Loucy (cell line): ENCODE measurements around the gene ROR1.

ENCODE experiments used
- H2AFZ ChIP-seq: fragments of 200-600 bp; sonication (generic); 2 replicates; pipeline ENCODE4 v1.6.0; 2016; ENCODE audit warnings: antibody characterized with exemption, mild to moderate bottlenecking, low read length, moderate library complexity
- H3F3A ChIP-seq: fragments of 200-600 bp; 2 replicates; pipeline ENCODE4 v1.6.0; 2016; ENCODE audit warnings: antibody characterized with exemption, low read depth, mild to moderate bottlenecking
- H3K27me3 ChIP-seq: fragments of 200-600 bp; sonication (generic); 2 replicates; pipeline ENCODE4 v1.6.1; 2014; ENCODE audit warnings: low read length, mild to moderate bottlenecking; ENCODE audit not compliant: insufficient read depth, poor library complexity, severe bottlenecking
- H3K36me3 ChIP-seq: fragments of 200-600 bp; sonication (generic); 2 replicates; pipeline ENCODE4 v1.6.1; 2016; ENCODE audit warnings: low read length; ENCODE audit not compliant: insufficient read depth
- H3K4me1 ChIP-seq: fragments of 200-600 bp; sonication (generic); 2 replicates; pipeline ENCODE4 v1.5.1; 2014; ENCODE audit warnings: low read length, mild to moderate bottlenecking; ENCODE audit not compliant: insufficient read depth, poor library complexity, severe bottlenecking
- H3K4me2 ChIP-seq: fragments of 200-600 bp; sonication (generic); 2 replicates; pipeline ENCODE4 v1.6.0; 2014; ENCODE audit warnings: antibody characterized with exemption, low read length, low read depth, mild to moderate bottlenecking; ENCODE audit not compliant: poor library complexity, severe bottlenecking
- H3K4me3 ChIP-seq: fragments of 200-600 bp; sonication (generic); 2 replicates; pipeline ENCODE4 v1.5.1; 2014; ENCODE audit warnings: low read length, mild to moderate bottlenecking, mixed read lengths; ENCODE audit not compliant: poor library complexity, severe bottlenecking
- H3K79me2 ChIP-seq: fragments of 200-600 bp; sonication (generic); 2 replicates; pipeline ENCODE4 v1.6.1; 2014; ENCODE audit warnings: low read length; ENCODE audit not compliant: insufficient read depth
- H3K9ac ChIP-seq: fragments of 200-600 bp; sonication (generic); 2 replicates; pipeline ENCODE4 v1.6.0; 2014; ENCODE audit warnings: mild to moderate bottlenecking, low read depth, low read length, moderate library complexity; ENCODE audit not compliant: poor library complexity, severe bottlenecking
- H3K9me2 ChIP-seq: fragments of 200-600 bp; sonication (generic); replicated peaks from 2 replicates; pipeline ENCODE4 v1.6.1; 2016; ENCODE audit warnings: low read depth, low read length, mixed read lengths
- H3K9me3 ChIP-seq: fragments of 200-600 bp; sonication (generic); 2 replicates; pipeline ENCODE4 v1.6.1; 2014; ENCODE audit warnings: mild to moderate bottlenecking, antibody characterized with exemption, low read length, low read depth; ENCODE audit not compliant: insufficient read depth
- H4K20me1 ChIP-seq: fragments of 200-600 bp; sonication (generic); 2 replicates; pipeline ENCODE4 v1.6.0; 2014; ENCODE audit warnings: antibody characterized with exemption, low read length, mild to moderate bottlenecking; ENCODE audit not compliant: insufficient read depth, poor library complexity, severe bottlenecking
- CTCF ChIP-seq: fragments of 200-600 bp; sonication (generic); conservative IDR thresholded peaks from 2 replicates; pipeline ENCODE4 v1.5.1; 2014; ENCODE audit warnings: mild to moderate bottlenecking, antibody characterized with exemption, low read length
- EZH2phosphoT487 ChIP-seq: fragments of 200-600 bp; IDR thresholded peaks from 2 replicates; pipeline ENCODE4 v1.6.1; 2018; ENCODE audit warnings: antibody characterized with exemption, mild to moderate bottlenecking, moderate library complexity, borderline replicate concordance

Gene ROR1

GRCh38 chr1:63898428-63899196 is 124.8 kb downstream of the ROR1 start:
- Histone ChIP-seq H3K4me1 (peaks cover under 1% of the 10 kb centered on the region), H3K79me2 (no peaks in the 10 kb centered on the region), H4K20me1 (no peaks in the 10 kb centered on the region), H2AFZ (no peak overlapping the region), H3K9ac (no peak overlapping the region), H3K9me3 (no peaks in the 10 kb centered on the region), H3K9me2 (no peaks in the 10 kb centered on the region), H3K4me3 (no peak overlapping the region), H3K27me3 (no peaks in the 10 kb centered on the region), H3F3A (no peaks in the 10 kb centered on the region), H3K4me2 (no peak overlapping the region), H3K36me3 (no peaks in the 10 kb centered on the region)
- TF ChIP-seq CTCF = no peak
- no peak for TF ChIP-seq EZH2phosphoT487

- no peaks in the 10 kb centered on the region for H3K9me3 ChIP-seq
- TF ChIP-seq CTCF (no peak), EZH2phosphoT487 (no peak)
- H3K9ac ChIP-seq = no peak overlapping the region
- H3K36me3 ChIP-seq = no peaks in the 10 kb centered on the region
- no peak overlapping the region for H3K4me3 ChIP-seq
- no peaks in the 10 kb centered on the region for H4K20me1 ChIP-seq
- H2AFZ ChIP-seq = no peak overlapping the region
- H3K4me2 ChIP-seq = no peak overlapping the region
- no peaks in the 10 kb centered on the region for H3K79me2 ChIP-seq
- H3K4me1 ChIP-seq = no peaks in the 10 kb centered on the region
- H3K27me3 ChIP-seq = no peaks in the 10 kb centered on the region
- no peaks in the 10 kb centered on the region for H3F3A ChIP-seq
- no peaks in the 10 kb centered on the region for H3K9me2 ChIP-seq
Measured at GRCh38 chr1:63901094-63901493, 127.3 kb downstream of the ROR1 start.

GRCh38 chr1:63902844-63903589 is 129.2 kb downstream of the ROR1 start:
- H3K79me2 ChIP-seq = no peaks in the 10 kb centered on the region
- H3K4me2 ChIP-seq = no peak overlapping the region
- no peaks in the 10 kb centered on the region for H3K36me3 ChIP-seq
- no peak for TF ChIP-seq CTCF
- TF ChIP-seq EZH2phosphoT487 = no peak
- H3K9me3 ChIP-seq = no peaks in the 10 kb centered on the region
- H3K4me3 ChIP-seq = no peak overlapping the region
- H3K9me2 ChIP-seq = no peaks in the 10 kb centered on the region
- no peaks in the 10 kb centered on the region for H4K20me1 ChIP-seq
- H3K27me3 ChIP-seq = no peaks in the 10 kb centered on the region
- no peaks in the 10 kb centered on the region for H3K4me1 ChIP-seq
- no peak overlapping the region for H3K9ac ChIP-seq
- no peaks in the 10 kb centered on the region for H3F3A ChIP-seq
- no peak overlapping the region for H2AFZ ChIP-seq
